GM12872 (cell line): ENCODE results near the gene STAB2.

ENCODE experiments used
- CTCF ChIP-seq: IDR thresholded peaks from 3 replicates; pipeline ENCODE4 v1.5.1; 2011; ENCODE audit warnings: low read depth, mild to moderate bottlenecking, low read length, moderate library complexity; ENCODE audit not compliant: insufficient read depth

Gene STAB2

GRCh38 chr12:103548622-103549601 is 38.2 kb upstream of the STAB2 start:
- TF ChIP-seq CTCF, result peak; percentile 81

GRCh38 chr12:103556890-103557627 is 30.0 kb upstream of the STAB2 start:
- TF ChIP-seq CTCF, result no peak

- TF ChIP-seq CTCF, result no peak
Measured at GRCh38 chr12:103557628-103558010, 29.5 kb upstream of the STAB2 start.

- no peak for TF ChIP-seq CTCF
Measured at GRCh38 chr12:103558879-103559278, 28.2 kb upstream of the STAB2 start.

- no peak for TF ChIP-seq CTCF
Measured at GRCh38 chr12:103560604-103561101, 26.4 kb upstream of the STAB2 start.

GRCh38 chr12:103561174-103561573 is 25.9 kb upstream of the STAB2 start:
- TF ChIP-seq CTCF, result no peak

- TF ChIP-seq CTCF, result no peak
Measured at GRCh38 chr12:103566398-103566797, 20.7 kb upstream of the STAB2 start.
